Limb (tissue), 2 donors: ENCODE measurements around the gene HPSE2.
A peak's percentile ranks its signal among the peaks of the same experiment; 100 is the strongest.
"Not testable (repeated sequence)": the region's sequence is repeated elsewhere in the genome, so short reads cannot be mapped to it uniquely, and the experiment has no call there.

ENCODE experiments used
- DNase-seq, 2 donors: peaks; one replicate each; pipeline ENCODE4 v3.0.0-alpha.2; 2016; ENCODE audit errors: extremely low spot score in 2 of 2

HPSE2 gene

DNA sequence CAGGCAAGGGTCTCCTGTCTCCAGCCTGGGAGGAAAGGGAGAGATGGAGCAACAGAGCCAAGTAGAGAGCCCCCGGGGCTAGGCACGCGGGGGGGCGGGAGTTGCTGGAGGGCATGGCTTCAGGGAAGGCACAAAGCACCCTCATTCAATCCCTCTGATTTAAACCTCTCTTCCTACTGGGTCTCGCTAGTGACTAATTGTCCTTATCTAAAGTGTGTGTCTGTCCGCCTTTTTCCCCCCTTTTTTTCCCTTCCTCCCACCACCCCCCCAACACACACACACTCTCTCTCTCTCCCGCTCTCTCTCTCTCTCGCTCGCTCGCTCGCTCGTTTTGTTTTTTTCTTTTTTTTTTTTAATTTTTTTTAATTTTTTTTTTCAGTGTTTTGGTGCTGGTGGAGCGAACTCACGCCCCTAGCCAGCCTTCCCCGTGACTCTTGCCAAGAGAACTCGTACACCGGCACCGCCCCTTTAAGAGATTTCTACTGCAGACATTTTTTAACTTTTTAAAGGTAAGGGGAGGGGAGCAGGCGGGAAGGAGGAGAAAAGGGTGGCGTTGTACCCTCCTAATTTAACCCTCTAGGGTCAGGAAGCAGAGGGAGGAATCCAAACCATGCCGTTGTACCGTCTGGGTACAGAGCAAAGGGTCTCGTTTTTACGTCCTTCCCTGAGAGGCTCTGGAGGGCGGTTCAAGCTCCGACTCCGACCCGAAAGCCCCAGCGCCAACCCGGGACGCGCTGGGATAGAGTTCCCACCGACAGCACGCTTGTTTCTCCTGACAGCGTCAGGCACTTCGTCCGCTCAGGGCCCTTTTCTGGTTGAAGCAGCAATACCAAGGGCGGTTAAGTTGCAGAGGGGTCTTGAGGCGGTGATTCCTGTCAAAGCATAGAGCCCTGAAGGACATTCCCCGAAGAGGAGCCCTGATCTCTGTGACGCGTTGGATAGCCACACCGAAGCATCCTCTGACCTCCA is at the start of gene HPSE2:
Gene HPSE2, minus strand, starts transcription at position 195 of the 969 bp plus-strand sequence.
- DNase-seq, result peak; percentile 54 to 60

GRCh38 chr10:99280472-99280871 is 44.8 kb upstream of the HPSE2 start:
- no peak for DNase-seq

- peak in 1 of 2 donors; percentile 40 for DNase-seq
Measured at GRCh38 chr10:99279626-99280111, 44.0 kb upstream of the HPSE2 start.

DNA sequence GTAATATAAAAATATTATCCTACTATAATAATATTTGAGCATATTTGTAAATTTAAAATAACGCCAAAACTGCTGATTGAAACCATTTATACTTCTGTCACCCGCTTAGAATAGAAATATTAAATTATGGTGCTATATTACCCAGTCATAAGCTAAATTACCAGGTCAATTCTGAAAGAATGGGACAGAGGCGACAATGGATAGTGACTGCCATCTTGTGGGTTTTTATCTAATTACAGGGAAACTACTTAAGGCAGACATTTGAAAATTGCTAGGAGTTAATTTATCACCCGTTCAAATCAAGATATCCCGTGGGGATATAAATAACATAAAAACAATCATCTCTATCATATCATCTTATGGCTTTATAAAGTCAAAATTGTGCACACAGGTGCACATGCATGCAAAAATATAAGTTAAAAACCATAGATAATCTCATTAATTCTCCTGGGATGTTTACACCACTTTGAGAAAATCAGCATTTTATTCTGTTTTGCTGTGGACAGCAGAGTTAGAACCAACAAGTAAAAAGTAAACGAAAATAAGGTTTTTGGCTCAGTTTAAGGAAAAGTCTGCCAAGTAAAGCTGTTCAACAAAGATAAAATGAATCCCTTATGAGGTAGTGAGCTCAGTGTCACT is 41.3 kb upstream of the HPSE2 start:
- DNase-seq, result peak in 1 of 2 donors; percentile 27

DNA sequence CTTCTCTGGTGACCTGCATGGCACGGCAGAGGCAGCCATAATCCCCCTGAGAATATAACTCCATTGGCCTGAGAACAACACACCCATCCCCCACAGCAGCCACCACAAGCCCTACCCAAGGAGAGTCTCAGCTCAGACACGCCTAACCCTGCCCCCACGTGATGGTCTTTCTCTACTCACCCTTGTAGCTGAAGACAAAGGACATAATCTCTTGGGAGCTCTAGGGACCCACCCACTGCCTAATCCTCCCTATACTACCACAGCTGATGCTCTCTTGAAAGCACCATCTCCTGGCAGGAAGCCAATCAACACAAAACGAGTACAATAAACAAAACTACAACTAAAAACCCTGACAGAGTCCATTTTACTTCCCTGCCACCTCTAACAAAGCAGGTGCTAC is 30.7 kb upstream of the HPSE2 start:
- DNase-seq, result no peak

GRCh38 chr10:99248824-99249223 is 13.2 kb upstream of the HPSE2 start:
- DNase-seq, result no peak

DNA sequence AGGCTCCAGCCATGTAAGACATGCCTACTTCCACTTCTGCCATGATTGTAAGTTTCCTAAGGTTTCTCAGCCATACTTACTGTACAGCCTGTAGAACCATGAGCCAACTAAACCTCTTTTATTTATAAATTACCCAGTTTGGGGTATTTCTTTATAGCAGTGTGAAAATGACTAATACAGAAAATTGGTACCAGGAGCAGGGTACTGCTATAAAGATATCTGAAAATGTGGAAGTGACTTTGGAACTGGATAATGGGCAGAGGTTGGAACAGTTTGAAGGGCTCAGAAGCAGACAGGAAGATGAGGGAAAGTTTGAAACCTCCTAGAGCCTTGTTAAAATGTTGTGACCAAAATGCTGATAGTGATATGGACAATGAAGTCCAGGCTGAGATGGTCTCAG is 12.2 kb upstream of the HPSE2 start:
- not testable (repeated sequence) for DNase-seq

GRCh38 chr10:99236627-99237309 is 1.1 kb upstream of the HPSE2 start:
- no peak for DNase-seq

DNA sequence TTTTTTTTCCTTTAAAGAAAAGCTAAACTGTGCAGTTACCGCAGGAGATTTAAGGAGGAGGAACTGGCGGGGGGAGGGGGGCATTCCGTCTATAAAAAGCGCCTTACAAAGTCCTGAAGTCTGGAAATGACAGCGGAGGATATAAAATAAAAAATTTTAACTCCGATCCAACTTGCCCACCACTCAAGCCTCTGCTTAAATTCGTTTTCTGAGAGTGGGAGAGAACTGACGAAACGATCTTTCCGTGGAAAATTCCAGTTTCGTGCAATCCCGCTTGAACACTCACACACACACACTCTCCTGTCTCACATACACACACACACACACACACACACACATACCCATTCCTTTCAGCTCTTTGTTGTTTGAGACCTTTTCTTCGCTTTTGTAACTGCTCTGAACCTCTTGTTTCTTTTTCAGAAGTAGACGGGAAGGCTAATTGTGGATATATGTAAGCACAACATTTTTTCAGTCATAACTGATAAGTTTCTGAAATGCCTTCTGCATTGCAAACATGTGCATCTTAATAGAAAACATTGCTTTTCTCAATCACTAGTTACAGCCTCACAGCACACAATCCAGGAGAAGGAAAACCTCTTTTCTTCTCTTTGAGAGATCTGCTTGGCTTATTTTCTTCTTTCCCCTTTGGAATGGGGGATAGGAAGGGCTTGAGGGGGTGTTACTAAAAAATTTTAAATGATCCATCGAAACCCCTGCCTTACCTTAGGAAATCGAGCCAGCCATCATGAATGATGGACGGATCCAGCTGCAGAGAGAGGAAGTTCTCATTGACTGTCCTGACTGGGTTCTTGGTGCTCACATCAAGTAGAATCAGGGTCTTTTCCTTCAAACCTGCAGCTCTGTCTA is 628 bp downstream of the HPSE2 start:
- DNase-seq, result peak in 1 of 2 donors; percentile 42

GRCh38 chr10:99234041-99234790 is 1.4 kb downstream of the HPSE2 start:
- DNase-seq, result peak; percentile 38 to 69

DNA sequence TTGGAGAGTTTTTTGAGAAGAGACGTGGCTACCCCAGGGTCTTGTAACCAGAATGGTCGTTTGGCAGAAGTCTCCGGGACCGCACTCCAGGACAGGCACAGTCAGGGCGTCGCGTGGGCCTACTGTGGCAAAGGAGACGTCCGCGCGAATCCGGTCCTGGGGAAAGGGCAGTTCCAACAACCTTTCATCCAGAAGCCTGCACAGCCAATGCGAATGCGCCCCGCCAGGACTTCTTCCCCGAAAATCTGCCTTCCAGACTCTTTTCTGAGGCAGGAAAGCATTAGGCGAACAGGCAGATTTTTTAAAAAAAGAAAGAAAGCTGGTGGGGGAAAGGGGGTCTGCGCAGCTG is 2.0 kb downstream of the HPSE2 start:
- DNase-seq, result no peak

- DNase-seq, result no peak
Measured at GRCh38 chr10:99233000-99233688, 2.5 kb downstream of the HPSE2 start.

DNA sequence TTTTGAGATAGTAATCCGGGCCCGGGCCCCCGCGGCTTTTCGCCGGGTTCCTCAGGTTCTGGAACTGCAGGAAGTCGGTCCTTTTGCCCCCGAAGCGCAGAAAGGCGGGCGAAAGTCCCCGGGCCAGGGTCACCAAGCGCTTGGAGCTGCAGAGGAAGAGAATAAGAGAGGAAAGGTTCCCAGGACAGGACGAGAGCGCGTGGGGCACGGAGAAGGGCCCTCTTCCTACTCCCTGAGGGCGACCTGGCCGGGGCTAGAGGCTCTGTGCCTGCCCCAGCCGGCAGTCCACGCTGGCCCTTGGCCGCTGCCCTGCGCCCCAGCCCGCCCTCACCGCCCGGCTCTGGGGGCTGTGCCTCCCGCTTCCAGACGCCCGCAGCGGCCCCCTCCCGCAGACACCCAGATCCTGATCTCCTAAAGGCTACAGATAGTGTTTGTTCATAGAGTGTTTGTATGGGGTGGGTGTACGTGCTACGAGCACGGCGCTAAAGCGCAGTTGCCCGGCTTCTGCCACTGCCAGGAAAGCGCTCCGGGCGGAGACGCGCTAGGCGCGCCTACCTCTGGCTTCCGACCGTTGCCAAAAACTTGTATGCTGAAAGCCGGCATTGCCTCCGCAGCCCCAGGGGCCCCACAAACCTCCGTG is 3.2 kb downstream of the HPSE2 start:
- peak in 1 of 2 donors; percentile 60 for DNase-seq

GRCh38 chr10:99224766-99225165 is 10.9 kb downstream of the HPSE2 start:
- no peak for DNase-seq

DNA sequence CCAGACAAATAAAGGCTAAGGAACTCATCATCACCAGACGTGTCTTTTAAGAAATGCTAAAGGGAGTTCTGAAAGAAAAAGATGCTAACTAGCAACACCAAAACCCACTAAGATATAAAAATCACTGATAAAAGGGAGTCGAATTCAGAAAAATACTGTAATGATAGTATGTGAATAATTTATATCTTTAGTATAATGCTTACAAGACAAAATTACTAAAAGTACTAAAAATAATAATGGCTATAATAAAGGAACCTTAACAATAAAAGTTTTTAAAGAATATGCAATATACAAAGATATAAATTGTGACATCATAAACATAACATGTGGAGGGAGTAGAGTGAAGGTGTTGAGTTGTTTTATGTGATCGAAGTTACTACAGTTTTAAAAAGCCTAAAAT is 28.3 kb downstream of the HPSE2 start:
- DNase-seq, result no peak

GRCh38 chr10:99203310-99203709 is 32.3 kb downstream of the HPSE2 start:
- DNase-seq, result no peak

DNA sequence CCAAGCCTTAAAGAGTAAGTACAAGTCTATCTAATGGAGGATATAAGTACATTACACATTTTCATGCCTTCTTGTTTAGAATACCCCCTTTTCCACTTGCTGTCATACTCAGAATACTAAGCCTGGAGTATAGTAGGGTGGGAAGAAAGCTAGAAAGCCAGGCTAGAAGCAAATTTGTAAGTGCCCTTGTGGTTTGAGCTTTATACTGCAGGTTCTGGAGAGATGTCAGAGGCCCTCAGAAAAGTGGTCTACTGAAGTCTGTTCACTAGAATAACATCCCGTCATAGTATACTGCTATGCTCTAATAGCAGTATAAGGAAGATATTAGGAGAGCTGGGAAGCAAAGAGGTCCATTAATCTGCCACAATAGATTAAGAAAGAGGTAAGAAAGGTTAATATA is 62.7 kb downstream of the HPSE2 start:
- DNase-seq, result no peak

- DNase-seq, result peak; percentile 11 to 40
Measured at GRCh38 chr10:99172128-99172738, 63.4 kb downstream of the HPSE2 start.
